ENCODE measurements around the gene MPI.

GRCh38 chr15:74897300-74897701 is 7.5 kb downstream of the MPI start:
- TF ChIP-seq POLR2A (IDR thresholded peaks at IDR 0.05), result no peak
- TF ChIP-seq CTCF (IDR thresholded peaks at IDR 0.05 in 4 of 5, conservative IDR thresholded peaks at IDR 0.05 in 1 of 5), result no peak

Measured in gastrocnemius medialis (tissue), 4 donors.